ENCODE data around the gene MED13L.
"Not testable (repeated sequence)": the region's sequence is repeated elsewhere in the genome, so short reads cannot be mapped to it uniquely, and the experiment has no call there.

MED13L gene

DNA sequence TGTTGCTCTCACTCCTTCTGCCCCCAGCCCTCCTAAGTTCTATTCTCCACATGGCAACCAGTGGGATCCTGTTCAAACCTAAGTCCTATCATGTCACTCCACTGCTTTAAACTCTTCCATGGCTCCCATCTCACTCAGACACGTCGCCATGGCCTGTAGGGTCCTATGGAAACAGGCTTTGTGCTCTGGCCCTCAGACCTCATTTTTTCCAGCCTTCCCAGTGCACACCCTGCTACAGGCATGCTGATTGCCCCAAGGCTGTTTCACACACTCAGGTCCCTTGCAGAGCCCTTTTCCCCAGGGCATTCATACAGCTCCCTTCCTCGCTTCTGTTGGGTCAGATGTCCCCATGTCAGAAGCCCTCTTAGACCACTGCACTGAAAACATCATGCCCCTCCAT lies 11.2 kb upstream of the MED13L start:
- DNase-seq: no peak
- Histone ChIP-seq H4K8ac (ENCODE audit: low read depth, low read length) (no peak overlapping the region), H3K4me1 (ENCODE audit: control insufficient read depth, low read depth, low read length) (no peaks in the 10 kb centered on the region), H3K79me1 (ENCODE audit: low read length) (no peaks in the 10 kb centered on the region), H3K9ac (ENCODE audit: low read length) (no peak overlapping the region), H3K23ac (ENCODE audit: low read length) (no peak overlapping the region), H2BK120ac (ENCODE audit: low read depth, low read length) (no peak overlapping the region), H2AK5ac (ENCODE audit: low read length) (no peak overlapping the region), H3K36me3 (ENCODE audit: control insufficient read depth, insufficient read depth, low read length) (no peaks in the 10 kb centered on the region), H3K27ac (ENCODE audit: low read depth, low read length) (no peak overlapping the region), H2BK15ac (replicated peaks; ENCODE audit: low read depth) (no peak overlapping the region), H3K79me2 (ENCODE audit: control insufficient read depth, insufficient read depth, low read length) (no peaks in the 10 kb centered on the region), H2BK5ac (ENCODE audit: low read length) (no peak overlapping the region), H3K4me3 (ENCODE audit: low read length) (no peak overlapping the region), H3K27me3 (ENCODE audit: insufficient read depth, low read length, poor library complexity) (no peaks in the 10 kb centered on the region), H3K4ac (ENCODE audit: low read depth, low read length) (no peak overlapping the region), H4K5ac (ENCODE audit: low read length) (no peak overlapping the region), H3K4me2 (ENCODE audit: low read length) (no peak overlapping the region), H3K18ac (ENCODE audit: low read length) (no peak overlapping the region), H3K56ac (ENCODE audit: low read length) (no peak overlapping the region)
- WGBS (ENCODE audit: extremely low coverage, insufficient coverage, low lambda C conversion rate): no CpG with 5 or more reads among the region's 3 CpGs

DNA sequence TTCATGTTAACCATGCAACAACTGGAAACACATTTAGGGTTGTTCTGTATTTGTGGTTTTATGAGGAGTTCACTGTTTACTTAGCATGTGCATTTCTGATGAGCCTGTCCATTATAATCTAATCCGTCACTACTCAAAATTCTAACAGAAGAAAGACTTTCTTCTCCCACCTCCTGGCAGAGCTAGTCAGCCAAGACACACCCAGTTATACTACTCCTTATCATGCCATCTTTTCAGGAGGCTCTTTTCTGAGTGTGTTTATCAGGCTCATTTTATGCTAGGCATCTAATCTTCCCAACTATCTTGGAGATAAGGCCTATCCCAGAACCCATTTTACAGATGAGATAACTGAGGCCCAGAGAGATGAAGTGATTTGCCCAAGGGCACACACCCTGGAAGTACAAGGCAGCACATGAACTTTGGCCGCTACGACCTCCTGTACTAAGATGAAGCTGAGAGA lies 10.4 kb upstream of the MED13L start:
- no peaks in the 10 kb centered on the region for H3K4me1 ChIP-seq (ENCODE audit: control insufficient read depth, low read depth, low read length)
- H4K8ac ChIP-seq (ENCODE audit: low read depth, low read length): no peak overlapping the region
- no peak overlapping the region for H2BK15ac ChIP-seq (replicated peaks; ENCODE audit: low read depth)
- no peak overlapping the region for H3K56ac ChIP-seq (ENCODE audit: low read length)
- H3K4ac ChIP-seq (ENCODE audit: low read depth, low read length): no peak overlapping the region
- H3K4me2 ChIP-seq (ENCODE audit: low read length): no peak overlapping the region
- H3K79me1 ChIP-seq (ENCODE audit: low read length): no peaks in the 10 kb centered on the region
- H4K5ac ChIP-seq (ENCODE audit: low read length): no peak overlapping the region
- no peak overlapping the region for H2BK5ac ChIP-seq (ENCODE audit: low read length)
- H3K27me3 ChIP-seq (ENCODE audit: insufficient read depth, low read length, poor library complexity): no peaks in the 10 kb centered on the region
- no peak overlapping the region for H3K23ac ChIP-seq (ENCODE audit: low read length)
- no peak overlapping the region for H3K4me3 ChIP-seq (ENCODE audit: low read length)
- no peak overlapping the region for H2BK120ac ChIP-seq (ENCODE audit: low read depth, low read length)
- H2AK5ac ChIP-seq (ENCODE audit: low read length): no peak overlapping the region
- DNase-seq: no peak
- H3K27ac ChIP-seq (ENCODE audit: low read depth, low read length): no peak overlapping the region
- no peaks in the 10 kb centered on the region for H3K79me2 ChIP-seq (ENCODE audit: control insufficient read depth, insufficient read depth, low read length)
- no peaks in the 10 kb centered on the region for H3K36me3 ChIP-seq (ENCODE audit: control insufficient read depth, insufficient read depth, low read length)
- no CpG with 5 or more reads among the region's 3 CpGs for WGBS (ENCODE audit: extremely low coverage, insufficient coverage, low lambda C conversion rate)
- no peak overlapping the region for H3K9ac ChIP-seq (ENCODE audit: low read length)
- no peak overlapping the region for H3K18ac ChIP-seq (ENCODE audit: low read length)

DNA sequence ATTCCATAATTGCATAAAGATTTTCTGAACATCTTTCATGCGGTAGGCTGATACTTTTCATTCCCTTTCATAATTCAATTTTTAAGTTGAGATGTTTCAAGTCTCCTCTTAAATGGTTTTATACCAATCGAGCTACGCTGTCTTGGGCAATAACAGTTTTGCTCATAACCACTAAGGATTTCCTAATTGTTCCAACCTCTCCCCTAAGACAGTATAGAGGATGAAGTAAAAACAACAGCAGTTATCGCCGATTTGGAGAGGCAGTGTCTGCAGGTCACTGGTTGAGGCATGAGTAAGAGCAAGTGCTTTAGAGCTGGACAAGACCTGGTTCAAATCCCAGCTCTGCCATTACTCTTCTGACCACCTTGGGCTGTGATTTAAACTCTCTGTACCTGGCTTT lies 6.9 kb upstream of the MED13L start:
- no peaks in the 10 kb centered on the region for H3K79me2 ChIP-seq (ENCODE audit: control insufficient read depth, insufficient read depth, low read length)
- H2BK120ac ChIP-seq (ENCODE audit: low read depth, low read length): no peak overlapping the region
- no peak overlapping the region for H2AK5ac ChIP-seq (ENCODE audit: low read length)
- H3K4ac ChIP-seq (ENCODE audit: low read depth, low read length): no peak overlapping the region
- H3K27ac ChIP-seq (ENCODE audit: low read depth, low read length): no peak overlapping the region
- no peak overlapping the region for H3K18ac ChIP-seq (ENCODE audit: low read length)
- no peak for DNase-seq
- no peak overlapping the region for H2BK15ac ChIP-seq (replicated peaks; ENCODE audit: low read depth)
- H3K4me2 ChIP-seq (ENCODE audit: low read length): no peak overlapping the region
- no peaks in the 10 kb centered on the region for H3K27me3 ChIP-seq (ENCODE audit: insufficient read depth, low read length, poor library complexity)
- no CpG with 5 or more reads among the region's 5 CpGs for WGBS (ENCODE audit: extremely low coverage, insufficient coverage, low lambda C conversion rate)
- no peak overlapping the region for H3K9ac ChIP-seq (ENCODE audit: low read length)
- no peak overlapping the region for H3K56ac ChIP-seq (ENCODE audit: low read length)
- no peaks in the 10 kb centered on the region for H3K79me1 ChIP-seq (ENCODE audit: low read length)
- H3K36me3 ChIP-seq (ENCODE audit: control insufficient read depth, insufficient read depth, low read length): no peaks in the 10 kb centered on the region
- peaks cover 6% of the 10 kb centered on the region for H3K4me1 ChIP-seq (ENCODE audit: control insufficient read depth, low read depth, low read length)
- no peak overlapping the region for H2BK5ac ChIP-seq (ENCODE audit: low read length)
- no peak overlapping the region for H4K8ac ChIP-seq (ENCODE audit: low read depth, low read length)
- H3K23ac ChIP-seq (ENCODE audit: low read length): peak overlapping the region; percentile 37
- no peak overlapping the region for H3K4me3 ChIP-seq (ENCODE audit: low read length)
- no peak overlapping the region for H4K5ac ChIP-seq (ENCODE audit: low read length)

DNA sequence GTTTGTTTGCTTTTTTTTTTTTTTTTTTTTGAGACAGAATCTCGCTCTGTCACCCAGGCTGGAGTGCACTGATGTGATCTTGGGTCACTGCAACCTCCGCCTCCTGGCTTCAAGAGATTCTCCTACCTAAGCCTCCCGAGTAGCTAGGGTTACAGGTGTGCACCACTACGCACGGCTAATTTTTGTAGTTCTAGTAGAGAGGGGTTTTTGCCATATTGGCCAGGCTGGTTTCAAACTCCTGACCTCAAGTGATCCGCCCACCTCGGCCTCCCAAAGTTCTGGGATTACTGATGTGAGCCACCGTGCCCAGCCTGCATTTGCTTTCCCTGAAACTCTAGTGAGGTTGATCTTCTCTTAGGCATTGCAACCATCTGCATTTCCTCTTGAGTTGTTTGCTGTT lies 6.4 kb upstream of the MED13L start:
- not testable (repeated sequence) for H4K8ac ChIP-seq (ENCODE audit: low read depth, low read length); DNase-seq; H2AK5ac ChIP-seq (ENCODE audit: low read length); H2BK120ac ChIP-seq (ENCODE audit: low read depth, low read length); H3K23ac ChIP-seq (ENCODE audit: low read length); H3K18ac ChIP-seq (ENCODE audit: low read length); H2BK15ac ChIP-seq (replicated peaks; ENCODE audit: low read depth); H3K27ac ChIP-seq (ENCODE audit: low read depth, low read length); H3K4me2 ChIP-seq (ENCODE audit: low read length); H3K56ac ChIP-seq (ENCODE audit: low read length); H3K79me1 ChIP-seq (ENCODE audit: low read length); H3K4me3 ChIP-seq (ENCODE audit: low read length); H3K9ac ChIP-seq (ENCODE audit: low read length); H3K4ac ChIP-seq (ENCODE audit: low read depth, low read length); H3K4me1 ChIP-seq (ENCODE audit: control insufficient read depth, low read depth, low read length); H3K36me3 ChIP-seq (ENCODE audit: control insufficient read depth, insufficient read depth, low read length); H2BK5ac ChIP-seq (ENCODE audit: low read length); H3K27me3 ChIP-seq (ENCODE audit: insufficient read depth, low read length, poor library complexity); H3K79me2 ChIP-seq (ENCODE audit: control insufficient read depth, insufficient read depth, low read length); H4K5ac ChIP-seq (ENCODE audit: low read length)
- no CpG with 5 or more reads among the region's 8 CpGs for WGBS (ENCODE audit: extremely low coverage, insufficient coverage, low lambda C conversion rate)

DNA sequence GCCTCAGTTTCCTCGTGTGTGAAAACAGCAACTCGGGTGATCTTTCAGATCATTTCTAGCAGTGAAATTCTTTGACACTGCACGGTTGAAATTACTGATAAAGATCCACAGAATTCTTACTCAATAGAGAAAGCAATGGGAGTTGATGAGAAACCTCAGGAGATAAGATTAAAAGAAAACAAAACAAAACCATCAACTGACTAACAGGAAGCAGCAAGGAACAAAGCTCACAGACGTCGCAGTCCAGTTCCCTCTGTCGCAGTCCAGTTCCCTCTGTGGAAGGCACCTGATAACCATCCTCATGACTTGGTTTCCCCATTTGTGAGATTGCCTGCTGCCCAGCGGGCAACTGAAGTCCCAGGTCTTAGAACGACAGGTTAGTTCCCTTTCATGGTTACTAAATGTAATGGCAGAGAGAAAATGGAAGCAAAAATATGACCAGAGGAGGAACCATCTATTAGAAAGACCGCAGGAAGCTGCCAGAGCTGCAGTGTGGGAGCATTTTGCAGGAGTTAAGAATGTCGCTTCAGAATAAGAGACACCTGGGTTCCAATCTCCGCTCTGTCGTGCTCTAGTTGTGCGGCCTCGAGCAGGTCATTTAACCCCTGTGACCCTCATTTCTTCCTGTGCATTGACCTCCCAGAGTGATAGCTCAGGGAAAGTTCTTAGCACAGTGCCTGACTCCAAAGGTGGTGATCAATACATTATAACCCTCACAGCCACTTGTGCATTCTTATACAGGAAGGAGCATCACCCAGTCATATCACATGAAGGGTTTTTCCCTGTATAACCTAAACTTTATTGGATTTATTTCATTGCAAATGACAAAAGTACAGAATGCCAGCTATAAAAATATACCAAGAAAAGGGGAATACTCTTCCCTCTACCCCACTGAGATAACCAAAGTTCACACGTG lies 5.1 kb upstream of the MED13L start:
- H3K36me3 ChIP-seq (ENCODE audit: control insufficient read depth, insufficient read depth, low read length): no peaks in the 10 kb centered on the region
- H2AK5ac ChIP-seq (ENCODE audit: low read length): no peak overlapping the region
- no peak overlapping the region for H4K8ac ChIP-seq (ENCODE audit: low read depth, low read length)
- no peak overlapping the region for H2BK5ac ChIP-seq (ENCODE audit: low read length)
- peaks cover 8% of the 10 kb centered on the region for H3K4me1 ChIP-seq (ENCODE audit: control insufficient read depth, low read depth, low read length)
- H3K27ac ChIP-seq (ENCODE audit: low read depth, low read length): no peak overlapping the region
- H3K4me3 ChIP-seq (ENCODE audit: low read length): no peak overlapping the region
- no peaks in the 10 kb centered on the region for H3K27me3 ChIP-seq (ENCODE audit: insufficient read depth, low read length, poor library complexity)
- no peak overlapping the region for H3K4ac ChIP-seq (ENCODE audit: low read depth, low read length)
- no peak overlapping the region for H3K4me2 ChIP-seq (ENCODE audit: low read length)
- H3K23ac ChIP-seq (ENCODE audit: low read length): no peak overlapping the region
- H3K9ac ChIP-seq (ENCODE audit: low read length): no peak overlapping the region
- no peak overlapping the region for H3K56ac ChIP-seq (ENCODE audit: low read length)
- no peak overlapping the region for H2BK15ac ChIP-seq (replicated peaks; ENCODE audit: low read depth)
- no peak overlapping the region for H4K5ac ChIP-seq (ENCODE audit: low read length)
- H3K79me1 ChIP-seq (ENCODE audit: low read length): no peaks in the 10 kb centered on the region
- no peak overlapping the region for H2BK120ac ChIP-seq (ENCODE audit: low read depth, low read length)
- WGBS (ENCODE audit: extremely low coverage, insufficient coverage, low lambda C conversion rate): no CpG with 5 or more reads among the region's 15 CpGs
- DNase-seq: peak; percentile 37
- no peaks in the 10 kb centered on the region for H3K79me2 ChIP-seq (ENCODE audit: control insufficient read depth, insufficient read depth, low read length)
- no peak overlapping the region for H3K18ac ChIP-seq (ENCODE audit: low read length)
